ENCODE results near the gene PHF23.

Gene PHF23

DNA sequence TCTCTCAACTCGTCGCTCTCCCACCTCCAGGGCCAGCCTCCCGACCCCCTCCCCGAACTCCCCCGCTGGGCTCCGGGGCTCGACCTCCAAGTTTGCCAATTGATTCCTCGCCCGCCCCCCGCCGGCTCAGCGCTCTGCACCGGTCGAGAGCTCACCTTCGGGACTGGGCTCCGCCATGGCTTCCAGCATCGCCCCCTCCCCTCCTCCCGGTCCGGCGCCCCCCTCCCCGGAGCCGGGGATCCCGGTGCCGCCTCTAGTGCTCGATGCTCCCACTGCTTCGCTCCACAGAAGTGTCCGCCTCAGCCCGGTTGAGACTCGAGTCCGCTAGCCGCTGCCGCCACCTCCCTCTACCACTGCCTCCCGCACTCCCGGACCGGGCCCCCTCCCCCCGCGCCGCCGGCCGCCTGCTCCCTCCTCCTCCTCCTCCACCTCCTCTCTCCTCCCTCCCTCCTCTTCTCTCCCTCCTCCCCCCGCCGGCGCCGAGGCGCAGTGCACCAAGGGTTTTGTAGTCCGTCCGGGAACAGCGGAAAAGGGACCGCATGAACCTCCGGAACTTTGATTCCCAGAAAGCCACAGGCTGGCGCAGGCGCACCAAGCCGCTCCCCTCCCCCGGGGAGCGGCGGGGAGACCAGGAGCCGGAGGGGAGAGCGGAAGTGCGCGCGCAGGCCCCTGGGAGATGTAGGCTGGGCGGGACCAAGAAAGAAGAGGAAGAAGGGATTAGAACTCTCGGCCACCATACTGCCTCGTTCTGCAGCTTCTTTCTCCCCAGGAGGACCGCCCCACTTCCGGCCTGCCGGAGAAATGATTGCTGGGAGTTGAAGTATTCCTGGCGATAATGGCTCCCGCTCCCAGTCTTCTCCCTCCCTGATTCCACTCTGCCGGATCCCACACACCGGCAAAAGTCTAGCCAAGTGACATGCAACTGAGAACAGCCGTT is at the start of gene PHF23:
Gene PHF23 (minus strand): TSS at position 367 of the 937 bp plus-strand sequence. CDS start 178 bp downstream, at position 189.
- in situ Hi-C loops (cut with MboI; ENCODE audit: low sequenced_read_pairs): no loop called here

DNA sequence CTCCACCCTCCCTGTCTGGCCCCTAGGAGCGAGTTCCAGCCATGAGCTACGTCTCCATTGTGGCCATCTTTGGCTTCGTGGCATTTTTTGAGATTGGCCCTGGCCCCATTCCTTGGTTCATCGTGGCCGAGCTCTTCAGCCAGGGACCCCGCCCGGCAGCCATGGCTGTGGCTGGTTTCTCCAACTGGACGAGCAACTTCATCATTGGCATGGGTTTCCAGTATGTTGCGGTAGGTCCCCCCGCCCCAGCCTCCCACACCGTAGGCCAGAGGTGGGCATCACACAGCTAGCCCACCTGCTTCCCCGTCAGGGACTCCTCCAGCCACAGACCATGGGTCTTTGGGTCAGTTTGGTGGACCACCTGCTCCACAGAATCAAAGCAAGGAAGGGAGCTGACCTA is 46.4 kb upstream of the PHF23 start:
- in situ Hi-C loops (cut with MboI; ENCODE audit: low sequenced_read_pairs): no loop called here

DNA sequence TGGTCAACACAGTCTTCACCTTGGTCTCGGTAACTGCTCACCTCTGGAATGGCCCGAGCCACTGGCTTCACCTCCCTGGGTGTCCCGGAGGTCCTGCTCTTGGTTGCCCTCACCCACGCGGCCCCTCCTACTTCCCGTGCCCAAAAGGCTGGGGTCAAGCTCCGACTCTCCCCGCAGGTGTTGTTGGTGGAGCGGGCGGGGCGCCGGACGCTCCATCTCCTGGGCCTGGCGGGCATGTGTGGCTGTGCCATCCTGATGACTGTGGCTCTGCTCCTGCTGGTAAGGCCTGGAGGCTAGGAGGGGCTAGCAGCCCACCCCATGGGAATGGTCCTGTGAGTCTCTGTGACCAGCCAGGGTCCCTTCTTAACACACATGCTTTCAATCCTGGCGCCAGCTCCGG is 45.7 kb upstream of the PHF23 start:
- in situ Hi-C loops (cut with MboI; ENCODE audit: low sequenced_read_pairs): no loop called here

DNA sequence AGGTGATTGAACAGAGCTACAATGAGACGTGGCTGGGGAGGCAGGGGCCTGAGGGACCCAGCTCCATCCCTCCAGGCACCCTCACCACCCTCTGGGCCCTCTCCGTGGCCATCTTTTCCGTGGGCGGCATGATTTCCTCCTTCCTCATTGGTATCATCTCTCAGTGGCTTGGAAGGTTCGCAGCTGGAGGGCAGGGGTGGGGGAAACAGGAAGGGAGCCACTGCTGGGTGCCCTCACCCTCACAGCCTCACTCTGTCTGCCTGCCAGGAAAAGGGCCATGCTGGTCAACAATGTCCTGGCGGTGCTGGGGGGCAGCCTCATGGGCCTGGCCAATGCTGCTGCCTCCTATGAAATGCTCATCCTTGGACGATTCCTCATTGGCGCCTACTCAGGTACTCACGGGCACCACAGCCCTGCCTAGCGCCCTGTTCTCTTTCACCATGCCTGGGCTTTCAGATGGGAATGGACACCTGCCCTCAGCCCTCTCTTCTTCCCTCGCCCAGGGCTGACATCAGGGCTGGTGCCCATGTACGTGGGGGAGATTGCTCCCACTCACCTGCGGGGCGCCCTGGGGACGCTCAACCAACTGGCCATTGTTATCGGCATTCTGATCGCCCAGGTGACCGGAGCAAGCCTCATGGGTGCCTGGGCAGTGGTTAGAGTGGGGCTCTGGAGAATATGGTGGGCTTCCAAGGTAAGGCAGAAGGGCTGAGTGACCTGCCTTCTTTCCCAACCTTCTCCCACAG is 44.4 kb upstream of the PHF23 start:
- in situ Hi-C loops (cut with MboI; ENCODE audit: low sequenced_read_pairs): no loop called here

DNA sequence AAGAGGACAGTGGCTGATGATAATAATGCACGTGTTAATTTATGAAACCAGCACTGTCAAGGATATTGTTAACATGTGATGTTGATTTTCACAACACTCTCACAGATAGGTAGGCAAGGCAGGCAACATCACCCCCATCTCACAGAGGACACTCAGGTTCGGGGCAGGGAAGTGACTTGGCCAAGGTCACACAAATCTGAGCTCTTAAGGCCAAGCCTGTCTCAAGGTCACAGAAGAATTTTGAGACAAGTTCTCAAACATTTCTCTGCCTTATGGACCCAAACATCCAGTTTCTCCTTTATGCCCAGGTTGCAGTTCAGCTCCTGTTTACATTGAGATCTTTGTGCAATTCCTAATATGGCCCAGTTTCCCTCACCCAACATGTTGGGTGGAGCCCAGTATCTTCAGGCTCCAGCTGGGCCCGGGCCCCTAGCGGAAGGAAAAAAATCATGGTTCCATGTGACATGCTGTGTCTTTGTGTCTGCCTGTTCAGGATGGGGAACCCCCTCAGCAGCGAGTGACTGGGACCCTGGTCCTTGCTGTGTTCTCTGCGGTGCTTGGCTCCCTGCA is 43.6 kb upstream of the PHF23 start:
- in situ Hi-C loops (cut with MboI; ENCODE audit: low sequenced_read_pairs): no loop called here

DNA sequence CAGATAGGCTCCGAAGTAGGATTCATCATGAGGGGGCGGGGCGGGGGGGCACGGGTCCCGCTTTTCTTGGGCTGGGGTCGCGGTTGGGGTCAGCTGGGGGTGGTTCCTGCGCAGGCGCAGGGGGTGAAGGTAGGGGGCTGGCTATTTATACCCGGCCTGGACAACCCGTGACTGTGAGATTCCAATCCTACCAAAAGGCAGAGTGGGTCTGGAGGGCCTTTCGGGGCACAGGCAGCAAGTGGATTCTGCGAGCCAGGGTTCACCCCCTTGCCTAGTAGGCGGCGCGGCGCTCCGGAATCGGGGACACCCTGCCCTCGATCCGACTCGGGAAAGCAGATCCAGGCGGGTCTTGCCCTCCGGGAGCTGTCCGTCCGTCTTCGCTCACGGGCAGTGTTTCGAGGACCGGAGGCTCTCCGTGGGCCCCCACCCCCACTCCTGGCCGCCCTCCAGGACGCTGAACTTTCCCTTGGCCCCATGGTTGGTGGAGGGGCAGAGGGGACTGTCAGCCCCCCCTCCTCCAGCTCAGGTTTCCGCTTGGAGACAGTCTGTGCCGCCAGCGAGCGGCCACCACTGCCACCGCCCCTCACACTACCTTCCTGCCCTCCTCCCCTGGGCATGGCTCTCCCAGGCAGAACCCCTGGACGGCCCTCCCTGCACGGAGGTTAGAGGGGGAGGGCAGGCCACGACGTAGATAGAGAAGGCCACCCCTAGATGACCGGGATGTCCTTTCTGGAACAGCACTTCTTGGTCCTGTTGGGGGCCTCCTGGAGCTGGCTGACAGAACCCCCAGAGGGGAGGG is 42.9 kb upstream of the PHF23 start:
- in situ Hi-C loops (cut with MboI; ENCODE audit: low sequenced_read_pairs): no loop called here

DNA sequence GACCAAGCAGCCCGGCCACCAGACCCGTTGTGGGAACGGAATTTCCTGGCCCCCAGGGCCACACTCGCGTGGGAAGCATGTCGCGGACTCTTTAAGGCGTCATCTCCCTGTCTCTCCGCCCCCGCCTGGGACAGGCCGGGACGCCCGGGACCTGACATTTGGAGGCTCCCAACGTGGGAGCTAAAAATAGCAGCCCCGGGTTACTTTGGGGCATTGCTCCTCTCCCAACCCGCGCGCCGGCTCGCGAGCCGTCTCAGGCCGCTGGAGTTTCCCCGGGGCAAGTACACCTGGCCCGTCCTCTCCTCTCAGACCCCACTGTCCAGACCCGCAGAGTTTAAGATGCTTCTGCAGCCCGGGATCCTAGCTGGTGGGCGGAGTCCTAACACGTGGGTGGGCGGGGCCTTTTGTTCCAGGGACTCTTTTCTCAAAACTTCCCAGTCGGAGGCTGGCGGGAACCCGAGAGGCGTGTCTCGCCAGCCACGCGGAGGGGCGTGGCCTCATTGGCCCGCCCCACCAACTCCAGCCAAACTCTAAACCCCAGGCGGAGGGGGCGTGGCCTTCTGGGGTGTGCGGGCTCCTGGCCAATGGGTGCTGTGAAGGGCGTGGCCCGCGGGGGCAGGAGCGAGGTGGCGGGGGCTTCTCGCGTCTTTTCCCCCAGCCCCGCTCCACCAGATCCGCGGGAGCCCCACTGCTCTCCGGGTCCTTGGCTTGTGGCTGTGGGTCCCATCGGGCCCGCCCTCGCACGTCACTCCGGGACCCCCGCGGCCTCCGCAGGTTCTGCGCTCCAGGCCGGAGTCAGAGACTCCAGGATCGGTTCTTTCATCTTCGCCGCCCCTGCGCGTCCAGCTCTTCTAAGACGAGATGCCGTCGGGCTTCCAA is 42.1 kb upstream of the PHF23 start, which contains the start of gene SLC2A4:
Gene SLC2A4 (plus strand): TSS at position 645 of the 879 bp plus-strand sequence. CDS start 217 bp downstream, at position 862.
- in situ Hi-C loops (cut with MboI; ENCODE audit: low sequenced_read_pairs): no loop called here

DNA sequence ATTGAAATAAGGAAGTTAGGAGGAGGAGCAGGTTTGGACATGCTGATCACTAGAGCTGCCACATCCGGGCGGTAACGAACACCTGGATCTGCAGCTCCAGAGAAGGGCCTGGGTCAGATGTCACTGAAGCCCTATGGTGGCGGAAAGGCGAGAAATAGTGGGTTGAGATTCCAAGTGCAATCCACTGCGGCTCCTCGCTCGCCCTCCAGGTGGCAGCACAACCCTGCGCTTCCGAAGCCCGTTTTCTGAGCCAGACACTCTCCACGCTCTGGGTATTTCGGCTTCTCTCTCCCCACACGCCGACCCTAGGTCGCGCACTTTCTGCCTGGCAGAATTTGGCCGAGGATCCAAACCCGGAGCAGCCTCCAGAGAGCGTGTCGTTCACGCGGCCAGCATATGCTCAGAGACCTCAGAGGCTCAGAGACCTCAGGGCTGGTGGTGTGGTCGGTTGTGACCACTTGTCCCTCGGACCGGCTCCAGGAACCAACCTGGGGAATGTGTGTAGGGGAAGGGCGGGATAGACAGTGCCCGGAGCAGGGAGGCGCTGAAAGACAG is 41.3 kb upstream of the PHF23 start:
- in situ Hi-C loops (cut with MboI; ENCODE audit: low sequenced_read_pairs): no loop called here

DNA sequence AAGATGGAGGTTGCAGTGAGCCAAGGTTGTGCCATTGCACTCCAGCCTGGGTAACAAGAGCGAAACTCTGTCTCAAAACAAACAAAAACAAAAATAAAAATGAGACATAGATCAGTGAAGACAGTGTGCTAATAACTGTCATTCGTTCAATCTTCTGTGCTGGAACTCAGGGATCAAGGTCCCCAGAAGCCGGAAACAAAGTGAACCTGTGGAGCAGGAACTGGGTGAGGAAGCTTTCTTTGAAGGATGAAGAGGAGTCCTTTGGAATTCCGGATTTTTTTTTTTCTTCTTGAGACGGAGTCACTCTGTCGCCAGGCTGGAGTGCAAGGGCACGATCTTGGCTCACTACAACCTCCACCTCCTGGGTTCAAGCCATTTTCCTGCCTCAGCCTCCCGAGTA is 40.2 kb upstream of the PHF23 start:
- in situ Hi-C loops (cut with MboI; ENCODE audit: low sequenced_read_pairs): no loop called here

DNA sequence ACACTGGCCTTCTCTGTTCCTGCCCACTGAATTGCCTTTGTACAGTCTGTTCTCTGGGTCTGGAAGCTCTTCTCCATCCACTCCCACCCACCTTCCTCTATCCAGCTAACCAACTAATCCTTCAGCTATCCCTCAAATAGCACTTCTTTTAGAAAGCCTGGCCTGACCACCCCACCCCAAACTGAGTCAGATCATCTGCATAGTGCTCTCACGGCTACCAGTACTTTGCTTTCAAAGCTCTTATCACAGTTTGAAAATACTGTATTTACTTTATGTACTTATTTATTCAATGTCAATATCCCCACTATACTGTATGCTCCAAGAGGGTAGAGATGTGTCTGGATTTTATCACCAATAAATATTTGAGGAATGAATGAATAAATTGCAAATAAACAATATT is 27.5 kb upstream of the PHF23 start:
- in situ Hi-C loops (cut with MboI; ENCODE audit: low sequenced_read_pairs): no loop called here

DNA sequence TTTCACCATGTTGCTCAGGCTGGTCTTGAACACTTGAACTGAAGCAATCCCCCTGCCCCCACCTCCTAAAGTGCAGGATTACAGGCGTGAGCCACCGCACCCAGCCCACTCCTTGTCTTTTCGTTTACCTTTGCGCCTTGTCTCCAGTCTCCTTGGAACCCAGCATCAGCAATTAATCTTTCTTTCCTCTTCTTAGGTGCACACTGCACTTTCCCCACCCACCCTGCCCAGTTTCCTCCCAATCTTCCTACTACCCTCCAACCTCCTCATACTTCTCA is 24.5 kb upstream of the PHF23 start:
- in situ Hi-C loops (cut with MboI; ENCODE audit: low sequenced_read_pairs): no loop called here

DNA sequence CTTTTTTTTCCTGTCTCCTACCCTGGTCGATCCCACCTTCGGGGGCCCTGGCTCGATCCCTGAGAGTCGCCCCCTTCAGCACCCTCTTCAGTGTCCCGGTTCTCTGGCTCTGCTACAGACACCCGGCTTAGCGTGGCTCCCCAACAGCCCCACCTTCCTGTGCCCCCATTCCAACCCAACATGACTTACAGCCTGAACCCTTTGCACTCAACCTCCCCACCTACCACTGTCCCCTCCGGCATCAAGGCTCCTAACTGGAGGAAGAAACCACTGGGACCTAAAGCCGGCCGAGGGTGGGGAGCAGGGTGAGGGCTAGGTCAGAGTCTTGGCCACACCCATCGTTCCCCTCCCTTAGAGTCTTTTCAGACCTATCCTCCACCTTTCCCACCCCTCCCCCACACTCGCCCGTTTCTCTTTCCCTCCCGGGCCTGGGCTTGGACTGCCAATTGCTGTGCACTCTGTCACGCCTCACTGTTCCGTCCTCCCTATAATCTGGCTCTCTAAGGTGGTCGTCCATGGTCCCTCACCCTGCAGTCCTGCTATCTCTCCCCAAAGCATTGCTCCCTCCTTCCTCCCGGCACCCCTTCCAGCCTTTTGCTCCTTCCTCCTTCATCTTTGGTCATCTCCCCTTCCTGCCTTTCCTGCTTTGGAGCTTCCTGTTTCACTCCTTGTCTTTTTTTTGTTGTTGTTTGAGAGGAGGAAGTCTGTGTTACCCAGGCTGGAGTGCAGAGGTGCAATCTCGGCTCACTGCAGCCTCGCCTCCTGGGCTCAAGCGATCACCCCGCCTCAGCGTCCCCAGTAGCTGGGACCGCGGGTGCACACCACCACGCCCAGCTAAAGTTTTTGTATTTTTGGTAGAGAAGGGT is 23.9 kb upstream of the PHF23 start:
- in situ Hi-C loops (cut with MboI; ENCODE audit: low sequenced_read_pairs): no loop called here

DNA sequence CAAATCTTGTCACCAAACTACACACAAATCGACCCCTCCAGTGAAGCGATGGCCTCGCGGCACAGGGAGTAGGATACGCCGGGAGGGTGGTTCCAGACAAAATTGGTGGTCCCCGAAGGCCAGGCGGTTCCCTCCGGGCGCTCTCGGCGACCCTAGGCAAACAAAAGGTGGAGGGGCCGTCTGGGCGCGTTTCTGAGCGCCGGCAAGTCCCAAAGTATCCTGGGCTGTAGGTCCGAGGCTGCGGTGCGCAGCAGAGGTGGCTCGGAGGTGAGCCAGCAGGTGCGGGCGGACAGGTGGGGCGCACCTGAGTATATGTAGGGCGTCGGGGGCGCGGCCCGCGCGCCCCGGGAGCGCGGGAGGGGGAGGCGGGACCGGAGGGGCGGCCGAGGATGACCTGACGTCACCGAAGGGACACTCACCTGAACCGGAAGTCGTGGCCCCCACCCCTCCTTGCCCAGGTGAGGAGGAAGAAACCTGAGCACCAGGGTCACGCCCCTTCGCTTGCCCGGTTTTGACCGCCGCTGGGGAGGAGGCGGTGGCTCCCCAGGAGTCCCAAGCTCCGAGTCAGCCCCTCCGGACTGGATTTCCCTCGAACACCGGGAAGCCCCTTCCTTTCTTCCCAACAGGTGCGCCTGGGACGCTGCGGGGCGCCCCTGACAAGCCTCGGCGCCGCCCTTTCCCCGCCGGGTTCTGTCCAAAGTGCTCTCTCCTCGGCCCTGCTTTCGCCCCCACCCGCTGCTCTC is 23.1 kb upstream of the PHF23 start, which contains the start of gene CLDN7:
Gene CLDN7 (minus strand): TSS at position 287 of the 743 bp plus-strand sequence. CDS start 435 bp downstream, outside the sequence.
- in situ Hi-C loops (cut with MboI; ENCODE audit: low sequenced_read_pairs): no loop called here

DNA sequence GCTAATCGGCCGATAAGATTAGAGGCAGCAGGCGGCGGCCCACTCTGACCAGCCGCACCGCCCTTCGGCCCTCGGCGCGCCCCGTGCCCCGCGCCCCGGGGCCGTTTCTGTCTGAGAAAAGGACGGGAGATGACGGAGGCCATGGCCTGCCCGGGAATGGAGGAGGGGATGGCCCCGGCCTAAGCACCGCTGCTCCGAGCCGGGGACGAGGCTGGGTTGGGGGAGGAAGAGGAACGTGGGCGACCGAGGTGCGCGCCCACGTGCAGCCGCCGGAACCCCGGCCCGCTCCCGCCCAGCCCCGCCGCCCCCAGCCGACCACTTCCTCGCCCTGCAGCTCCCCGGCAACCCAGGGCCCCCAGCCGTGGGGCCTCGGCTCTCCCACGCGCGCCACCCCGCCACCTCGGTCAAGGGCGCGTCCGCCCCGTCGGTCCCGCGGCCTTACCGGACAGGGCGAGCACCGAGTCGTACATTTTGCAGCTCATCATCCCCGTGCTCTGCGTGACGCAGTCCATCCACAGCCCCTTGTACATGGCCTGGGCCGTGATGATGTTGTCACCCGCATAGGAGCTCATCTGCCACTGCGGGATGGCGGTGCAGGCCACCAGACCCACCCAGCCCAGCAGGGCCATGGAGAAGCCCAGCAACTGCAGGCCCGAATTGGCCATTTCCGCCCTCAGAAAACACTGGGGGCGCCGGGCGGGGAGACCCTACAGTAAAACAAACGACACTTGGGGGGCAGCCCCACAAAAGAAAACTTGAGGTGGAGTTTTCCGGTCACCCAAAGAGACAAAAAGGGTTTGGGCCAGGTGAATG is 22.3 kb upstream of the PHF23 start:
- in situ Hi-C loops (cut with MboI; ENCODE audit: low sequenced_read_pairs): no loop called here

DNA sequence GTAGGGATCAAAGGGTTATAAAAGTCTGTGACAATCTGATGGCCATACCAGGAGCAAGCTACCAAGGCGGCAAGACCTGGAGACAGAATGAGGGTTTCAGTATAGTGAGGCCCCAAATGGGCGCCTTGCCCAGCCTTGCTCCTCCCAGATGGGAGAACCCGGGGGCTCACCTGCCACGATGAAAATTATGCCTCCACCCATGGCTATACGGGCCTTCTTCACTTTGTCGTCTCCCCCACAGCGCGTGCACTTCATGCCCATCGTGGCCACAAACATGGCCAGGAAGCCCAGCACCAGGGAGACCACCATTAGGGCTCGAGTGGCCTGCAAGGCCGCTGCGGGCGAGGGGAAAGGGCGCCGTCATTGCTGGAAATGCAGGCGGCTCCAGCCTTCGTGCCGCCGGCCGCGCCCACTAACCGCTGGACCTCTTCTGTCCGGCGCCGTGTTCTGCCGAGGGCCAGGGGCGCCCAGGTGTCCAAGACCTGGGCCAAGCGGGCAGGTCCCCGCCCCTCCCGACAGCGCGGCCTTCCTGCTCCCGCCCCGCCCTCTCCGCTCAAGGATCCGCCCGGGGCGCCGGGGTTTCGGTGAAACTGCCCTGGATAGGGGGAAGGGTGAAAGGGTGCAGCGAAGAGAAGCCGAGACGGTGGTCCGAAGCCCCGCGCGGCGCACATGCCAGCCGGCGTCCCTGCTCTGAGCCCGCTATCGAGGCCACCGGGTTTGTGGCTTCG is 21.6 kb upstream of the PHF23 start:
- in situ Hi-C loops (cut with MboI; ENCODE audit: low sequenced_read_pairs): no loop called here

DNA sequence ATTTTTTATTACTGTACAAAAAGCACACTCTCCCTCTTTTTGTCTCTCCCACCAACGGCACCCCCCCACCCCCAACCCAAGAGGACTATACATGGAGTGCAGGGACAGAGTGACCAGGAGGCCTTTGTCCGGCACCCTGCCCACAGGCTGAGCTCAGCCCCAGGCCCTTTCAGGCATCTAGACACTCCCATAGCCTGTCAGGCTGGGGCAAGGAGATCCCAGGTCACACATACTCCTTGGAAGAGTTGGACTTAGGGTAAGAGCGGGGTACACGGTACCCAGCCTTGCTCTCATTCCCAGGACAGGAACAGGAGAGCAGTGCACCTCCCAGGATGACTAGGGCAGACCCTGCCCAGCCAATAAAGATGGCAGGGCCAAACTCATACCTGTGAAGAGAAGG is 20.9 kb upstream of the PHF23 start:
- in situ Hi-C loops (cut with MboI; ENCODE audit: low sequenced_read_pairs): no loop called here

DNA sequence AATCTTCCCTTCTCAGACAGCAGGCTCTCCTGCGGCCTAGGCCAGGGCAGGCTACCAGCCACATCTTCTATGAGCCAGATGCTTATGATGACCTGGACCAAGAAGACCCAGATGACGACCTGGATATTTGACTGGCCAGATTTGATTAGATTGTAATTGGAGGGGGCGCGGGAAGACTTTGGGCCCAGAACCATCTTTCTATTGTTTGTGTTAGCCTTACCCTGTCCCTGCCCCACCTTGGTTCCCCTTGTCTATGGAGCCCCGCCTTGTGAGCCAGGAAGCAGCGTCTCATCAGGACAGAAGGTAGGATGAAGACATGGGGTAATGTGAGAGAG is 20.3 kb upstream of the PHF23 start:
- in situ Hi-C loops (cut with MboI; ENCODE audit: low sequenced_read_pairs): no loop called here

All from HL-60/S4 treated with phorbol 12-myristate 13-acetate at 8.2 ng/mL for 4 days and 3 days (cell line).